Erythroblast (primary cell): ENCODE results near the gene IQSEC1.

Experiments used
- DNase-seq, 2 experiments: peaks; one replicate each; lab custom pipeline; 2025; lab: John Stamatoyannopoulos, UW
- GATA1 ChIP-seq: IDR thresholded peaks from 2 replicates; pipeline ENCODE4 v1.6.1; 2011; ENCODE audit warnings: low read depth, mild to moderate bottlenecking, control low read depth, low read length, moderate library complexity
- POLR2A ChIP-seq: IDR thresholded peaks from 2 replicates; pipeline ENCODE4 v1.6.1; 2011; ENCODE audit warnings: mild to moderate bottlenecking, low read length

Gene IQSEC1

DNA sequence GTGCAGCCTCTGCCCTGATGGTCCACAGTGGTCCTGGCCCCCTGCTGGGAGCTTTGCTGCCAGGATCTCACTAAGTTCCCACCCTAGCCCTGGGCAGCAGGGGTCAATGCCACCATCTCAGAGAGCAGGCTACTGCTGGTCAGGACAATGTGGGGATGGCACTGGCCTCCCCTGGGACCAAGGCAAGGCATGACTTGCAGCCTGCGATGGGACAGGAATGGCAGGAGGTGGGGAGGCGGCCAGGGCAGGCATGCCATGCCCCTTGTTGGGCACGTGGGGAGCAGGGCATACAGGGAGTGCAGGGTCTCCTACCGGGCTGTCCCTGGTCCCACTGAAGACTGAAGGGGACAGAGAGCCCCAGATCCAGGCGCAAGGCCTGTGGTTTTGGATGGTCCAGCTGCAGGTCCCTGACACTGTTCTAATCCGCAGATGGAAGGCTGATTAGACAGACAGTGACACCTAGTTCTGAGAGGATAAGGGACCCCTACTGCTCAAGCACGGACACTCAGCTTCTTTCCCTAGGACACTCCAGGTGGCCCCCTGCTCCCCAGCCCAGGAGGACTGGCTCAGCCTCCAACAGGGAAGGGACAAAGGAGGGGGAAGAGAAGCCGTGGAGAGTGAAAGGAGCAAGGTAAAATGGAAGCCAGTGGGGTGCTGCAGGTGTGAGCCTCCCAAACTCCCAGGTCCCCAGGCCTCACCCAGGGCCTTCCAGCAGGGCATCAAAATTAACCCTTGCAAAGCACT lies 162.7 kb downstream of the IQSEC1 start:
- DNase-seq: no peak
- TF ChIP-seq POLR2A: no peak
- no peak for TF ChIP-seq GATA1

DNA sequence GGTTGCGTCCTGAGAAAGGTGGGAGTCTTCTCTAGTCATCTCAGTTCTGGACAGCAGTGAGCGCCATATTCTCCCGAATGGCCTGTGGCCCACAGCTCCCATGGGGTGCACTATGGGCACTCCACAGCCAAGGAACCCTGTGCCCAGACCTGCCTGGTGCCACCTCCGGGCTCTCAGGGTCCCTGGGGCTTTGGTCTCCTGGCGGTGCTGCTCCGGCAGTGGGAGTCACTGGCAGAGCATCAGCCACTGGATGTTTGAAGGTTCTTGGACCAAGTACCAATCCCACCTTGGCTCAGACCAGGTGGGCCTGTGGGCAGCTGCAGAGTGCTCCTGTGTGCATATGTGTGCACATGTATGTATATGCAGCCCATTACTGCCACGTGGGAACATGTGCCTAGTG lies 163.5 kb downstream of the IQSEC1 start:
- no peak for TF ChIP-seq GATA1
- no peak for TF ChIP-seq POLR2A
- DNase-seq: no peak

DNA sequence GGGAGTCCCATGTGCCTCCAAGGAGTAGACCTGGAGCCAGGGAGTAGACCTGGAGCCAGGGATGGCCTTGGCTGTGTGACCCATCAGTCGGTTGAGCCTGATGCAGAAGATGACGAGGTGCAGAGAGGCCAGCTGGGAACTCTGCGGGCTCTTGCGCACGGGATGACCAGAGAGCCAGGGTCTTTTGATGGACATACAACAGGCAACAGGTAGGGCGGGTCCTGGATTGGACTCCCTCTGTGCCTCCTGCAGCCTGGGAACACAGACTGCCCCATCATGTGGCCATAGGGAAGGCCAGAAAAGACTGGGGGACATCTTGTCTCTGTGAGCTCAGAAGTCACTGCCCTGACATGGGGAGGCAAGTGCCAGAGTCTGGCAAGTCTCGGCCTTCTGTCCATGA lies 164.4 kb downstream of the IQSEC1 start:
- DNase-seq: no peak
- TF ChIP-seq GATA1 (no peak), POLR2A (no peak)

DNA sequence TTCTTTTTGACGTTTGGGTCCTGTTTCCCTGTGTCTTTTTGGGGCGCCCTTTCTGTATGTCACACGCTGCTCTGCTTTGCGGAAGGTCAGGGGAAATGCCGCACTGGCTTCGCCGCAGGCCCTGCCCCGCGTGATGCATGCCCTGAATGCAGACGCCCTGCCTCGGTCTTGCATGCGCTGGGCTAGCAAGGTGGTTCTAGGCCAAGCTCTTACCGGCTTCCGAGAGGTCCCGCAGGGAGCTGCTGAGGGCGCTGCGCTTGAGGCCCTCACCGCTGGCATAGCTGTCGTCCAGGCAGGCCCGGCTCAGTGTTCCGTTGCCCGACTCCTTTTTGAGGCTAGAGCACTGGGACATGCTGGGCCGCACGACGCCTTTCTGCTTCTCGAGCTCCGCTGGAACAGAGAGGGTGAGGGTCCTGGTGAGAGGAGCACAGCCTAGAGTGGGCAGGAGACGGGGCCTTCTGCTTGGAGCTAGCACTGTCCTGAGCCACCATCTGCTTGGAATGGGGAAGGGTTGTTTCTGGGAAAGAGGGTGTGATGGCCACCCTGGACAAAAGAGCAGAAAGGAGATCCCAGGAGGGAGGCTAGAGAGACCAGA lies 165.0 kb downstream of the IQSEC1 start:
- no peak for DNase-seq
- no peak for TF ChIP-seq GATA1
- no peak for TF ChIP-seq POLR2A

DNA sequence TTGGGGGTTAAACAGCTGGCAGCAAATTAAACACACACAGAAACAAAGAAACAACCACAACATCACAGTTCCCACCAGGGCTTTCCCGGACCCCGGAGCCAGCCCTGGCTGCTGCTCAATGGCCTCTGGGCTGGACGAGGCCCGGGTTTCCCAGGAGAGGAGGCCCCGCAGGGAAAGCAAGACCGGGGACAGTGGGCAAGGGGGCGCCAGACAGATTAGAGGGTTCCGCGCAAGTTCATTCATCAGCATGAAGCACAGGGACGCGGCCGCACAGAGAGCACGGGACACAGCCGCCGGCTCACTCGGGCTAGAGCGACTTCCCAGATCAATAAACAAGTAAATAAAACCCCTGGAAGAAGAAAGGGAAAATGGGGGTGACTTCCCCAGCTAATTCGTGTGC lies 165.5 kb downstream of the IQSEC1 start:
- TF ChIP-seq GATA1 (no peak), POLR2A (no peak)
- no peak for DNase-seq

DNA sequence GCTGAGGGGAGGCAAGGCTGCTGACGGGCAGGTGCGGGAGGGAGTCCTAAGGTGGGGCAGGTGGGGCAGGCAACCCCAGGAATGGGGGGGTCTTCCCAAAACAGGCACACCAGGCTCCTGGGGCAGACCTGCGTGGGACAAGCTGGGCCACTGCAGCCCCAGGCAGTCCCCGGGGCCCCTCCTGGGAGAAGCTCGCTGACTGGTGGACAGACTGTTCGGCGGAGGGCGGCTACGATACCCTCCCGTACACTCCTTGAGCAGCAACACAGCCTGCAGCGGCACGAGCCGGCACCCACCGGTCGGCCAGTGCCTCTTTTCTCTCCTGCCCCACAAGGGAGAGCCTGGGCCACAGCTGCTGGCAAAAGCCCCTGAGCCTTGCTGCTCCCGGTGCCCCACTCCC lies 165.9 kb downstream of the IQSEC1 start:
- TF ChIP-seq POLR2A: no peak
- TF ChIP-seq GATA1: no peak
- no peak for DNase-seq

DNA sequence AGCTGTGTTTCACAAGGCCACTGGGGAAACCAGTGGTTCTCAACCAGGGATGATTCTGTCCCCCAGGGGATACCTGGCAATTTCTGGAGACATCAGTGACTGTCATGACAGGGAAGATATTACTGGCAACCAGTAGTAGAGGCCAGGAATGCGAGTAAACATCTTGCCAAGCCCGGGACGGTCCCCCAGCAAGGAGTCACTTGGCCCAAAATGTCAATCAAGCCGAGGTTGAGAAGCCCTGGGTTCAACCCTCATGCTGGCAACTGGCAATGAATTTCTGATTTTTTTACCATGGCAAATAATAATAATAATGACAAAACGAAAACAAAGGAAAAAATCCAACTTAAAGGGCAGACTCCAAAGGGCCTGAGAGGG lies 166.3 kb downstream of the IQSEC1 start:
- TF ChIP-seq POLR2A: no peak
- no peak for TF ChIP-seq GATA1
- DNase-seq: no peak

DNA sequence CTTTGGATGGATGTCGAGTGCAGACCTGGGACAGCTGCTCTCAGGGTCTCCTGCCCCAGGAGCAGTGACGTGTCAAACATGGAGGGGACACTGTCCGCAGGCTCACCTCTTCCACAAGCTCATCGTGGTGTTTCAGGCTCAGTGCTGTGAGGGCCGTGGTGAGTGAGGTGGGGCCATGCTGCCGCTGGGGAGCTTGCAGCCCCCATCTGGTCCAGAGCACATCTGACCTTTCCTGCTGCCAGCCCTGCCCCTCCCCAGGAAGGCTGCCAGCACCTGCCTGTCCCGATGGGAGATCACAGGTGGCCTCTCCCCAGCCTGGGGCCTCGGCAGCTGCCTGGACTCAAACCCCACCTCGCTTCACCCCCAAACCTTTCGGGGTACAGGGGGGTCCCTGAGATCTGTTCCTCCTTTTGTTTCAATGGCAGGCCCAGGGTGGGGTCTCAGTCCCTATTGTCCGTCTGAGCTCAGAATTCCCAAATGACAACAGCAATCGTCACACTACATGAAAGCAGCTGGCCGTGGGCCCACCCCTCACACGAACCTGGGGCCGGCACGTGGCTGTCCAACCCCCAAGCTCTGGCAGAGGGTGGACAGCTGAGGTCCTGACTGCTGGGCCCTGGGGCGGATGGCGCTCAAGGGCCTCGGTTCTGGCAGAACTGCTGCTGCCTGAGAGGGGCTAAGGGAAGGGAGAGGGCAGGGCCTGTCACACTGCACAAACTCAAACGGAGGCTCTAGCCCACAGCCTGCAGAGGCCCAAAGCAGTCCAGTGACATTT lies 166.9 kb downstream of the IQSEC1 start:
- no peak for DNase-seq
- TF ChIP-seq POLR2A (no peak), GATA1 (no peak)

DNA sequence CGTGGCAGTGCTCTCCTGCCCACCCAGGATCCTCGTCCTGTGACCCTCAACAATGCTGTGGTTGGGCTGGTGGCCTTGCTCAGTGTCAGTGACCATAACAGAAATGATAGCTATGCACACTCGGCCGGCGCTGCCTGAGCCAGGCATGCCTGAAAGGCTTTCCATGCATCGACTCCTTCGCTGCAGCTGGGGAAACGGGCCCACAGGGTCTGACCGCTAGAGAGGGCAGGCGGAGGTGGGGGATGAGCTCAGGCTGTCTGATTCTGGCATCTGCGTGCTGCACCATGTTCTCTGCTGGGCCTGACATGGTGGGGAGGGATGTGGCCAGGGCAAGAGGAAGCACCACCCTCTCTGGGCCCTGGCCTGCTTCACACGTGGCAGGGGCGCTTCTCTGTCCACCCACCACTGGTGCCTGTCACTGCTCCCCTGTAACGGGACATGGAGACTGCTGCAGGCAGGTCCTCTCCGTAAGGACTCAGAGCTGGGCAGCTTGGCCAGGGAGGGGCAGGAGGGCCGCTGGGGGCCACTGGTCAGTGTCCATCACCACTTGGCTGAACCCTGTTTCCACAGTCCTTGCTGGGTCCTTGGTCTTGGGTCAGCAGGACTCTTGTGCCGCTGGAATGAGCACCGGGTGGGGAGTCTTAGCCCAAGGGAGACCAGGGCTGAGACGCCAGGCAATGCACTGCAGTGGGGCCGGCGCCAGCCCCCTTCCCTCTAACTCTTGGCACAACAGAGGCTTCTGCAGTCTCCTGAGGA lies 167.7 kb downstream of the IQSEC1 start:
- no peak for TF ChIP-seq GATA1
- no peak for TF ChIP-seq POLR2A
- DNase-seq: no peak

DNA sequence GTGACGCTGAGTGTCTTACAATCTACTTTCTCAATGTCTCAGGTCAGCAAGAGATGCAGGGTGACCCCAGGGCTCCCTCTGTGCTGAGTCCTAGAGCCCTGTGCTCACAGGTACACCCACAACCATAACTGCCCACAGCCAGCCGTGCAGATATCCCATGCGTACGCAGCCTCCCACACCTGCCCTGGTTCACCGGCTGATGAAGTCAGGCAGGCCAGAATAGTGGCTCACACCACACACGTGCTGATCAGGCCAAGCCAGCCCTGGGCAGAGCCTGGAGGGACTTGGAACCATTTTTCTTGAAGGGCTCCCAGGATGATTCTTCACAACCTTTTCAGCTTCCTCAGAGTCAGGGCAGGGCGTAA lies 168.3 kb downstream of the IQSEC1 start:
- DNase-seq: no peak
- TF ChIP-seq POLR2A: no peak
- no peak for TF ChIP-seq GATA1

DNA sequence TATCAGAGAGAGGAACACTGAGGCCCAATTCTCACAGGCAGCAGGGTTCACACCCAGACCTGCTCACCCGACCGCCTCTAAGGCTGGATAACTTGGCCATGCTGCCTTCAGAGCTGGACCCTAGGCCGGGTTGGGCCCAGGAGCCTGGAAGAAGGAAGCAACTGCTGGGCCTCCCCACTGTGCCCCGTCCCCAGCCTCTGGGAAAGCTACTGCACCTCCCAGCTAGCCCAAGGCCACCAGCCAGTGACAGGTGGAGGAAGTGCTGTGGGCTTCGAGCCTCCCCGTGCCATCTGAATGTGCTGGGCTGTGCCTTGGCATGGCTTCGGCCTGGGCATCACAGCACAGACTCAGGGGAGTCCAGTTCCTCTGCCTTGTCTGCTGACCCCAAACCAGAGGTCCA lies 169.3 kb downstream of the IQSEC1 start:
- DNase-seq: no peak

DNA sequence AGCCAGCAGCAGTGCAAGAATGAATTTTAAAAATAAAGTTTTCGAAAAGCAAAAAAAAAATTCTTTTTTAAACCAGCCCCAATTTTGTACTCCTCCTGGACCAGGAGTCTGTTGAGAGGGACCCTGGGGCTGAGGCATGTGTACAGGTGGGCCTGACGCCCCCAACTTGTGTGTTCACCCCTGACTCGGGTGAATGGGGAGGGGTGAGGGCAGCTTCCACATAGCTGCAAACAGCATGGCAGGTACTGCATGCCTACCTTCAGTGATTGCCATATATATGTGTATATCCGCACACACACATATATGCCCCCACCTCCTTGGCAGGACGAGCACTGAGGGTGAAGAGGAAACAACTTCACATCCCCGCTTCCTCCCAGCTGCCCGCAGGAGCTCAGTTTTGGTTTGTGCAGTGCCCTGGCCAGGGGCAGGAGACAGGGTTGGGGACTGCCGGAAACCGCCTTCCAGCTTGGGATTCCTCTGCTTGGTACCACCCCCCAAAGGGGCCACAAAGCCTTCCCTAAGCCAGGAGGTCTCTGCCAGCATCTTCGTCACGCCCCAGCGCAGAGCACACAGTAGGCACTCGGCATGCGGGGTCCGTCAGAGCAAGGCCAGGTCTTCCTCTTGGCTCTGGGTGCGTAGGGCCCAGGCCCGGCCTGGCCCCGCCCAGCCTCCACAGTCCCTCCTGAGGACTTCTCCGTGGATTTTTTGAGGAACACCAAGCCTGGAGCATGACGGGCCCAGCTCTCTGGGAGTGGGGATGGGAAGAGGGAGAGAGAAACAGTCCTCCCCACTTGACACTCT lies 170.0 kb downstream of the IQSEC1 start:
- TF ChIP-seq POLR2A (no peak), GATA1 (no peak)
- DNase-seq: no peak

More for the DNA sequence above, 169.3 kb downstream of the IQSEC1 start:
- TF ChIP-seq GATA1 (no peak), POLR2A (no peak)

DNA sequence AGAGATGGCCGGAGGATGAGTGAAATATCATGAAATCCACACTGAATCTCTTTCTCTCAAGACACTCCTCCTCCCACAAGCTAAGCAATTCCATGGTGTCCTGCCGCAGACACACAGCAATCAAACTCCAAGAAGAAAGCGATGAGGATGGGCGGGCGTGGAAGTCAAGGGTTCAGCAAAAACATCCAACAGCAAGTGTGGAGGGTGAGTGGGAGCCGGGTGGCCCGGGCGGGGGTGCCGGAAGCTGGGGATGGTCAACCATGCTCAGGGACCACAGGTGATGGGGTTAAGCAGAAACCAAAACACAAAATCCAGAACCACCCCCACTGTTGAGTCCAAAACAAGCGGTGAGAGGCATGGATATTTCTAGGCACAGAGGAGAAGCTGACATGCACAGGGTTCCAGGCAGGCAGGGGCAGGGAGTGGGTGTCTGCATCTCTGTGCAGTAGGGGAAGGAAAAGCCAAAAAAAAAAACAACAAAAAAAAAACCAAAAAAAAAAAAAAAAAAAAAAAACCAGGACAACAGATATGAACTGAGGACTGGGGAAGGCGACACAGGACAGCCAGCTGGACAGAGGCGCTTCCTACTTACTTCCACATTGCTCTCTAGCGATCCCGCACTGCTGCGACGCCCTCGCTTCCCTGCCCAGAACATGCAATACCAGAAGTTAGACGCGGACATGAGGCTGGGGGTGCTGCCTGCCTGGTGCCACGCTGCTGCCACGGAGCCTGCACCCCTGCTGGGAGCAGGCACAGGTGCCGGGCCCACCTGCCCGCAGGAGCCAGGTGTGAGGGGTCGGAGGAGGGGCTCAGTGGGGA lies 170.8 kb downstream of the IQSEC1 start:
- no peak for DNase-seq
- TF ChIP-seq GATA1 (no peak), POLR2A (no peak)

DNA sequence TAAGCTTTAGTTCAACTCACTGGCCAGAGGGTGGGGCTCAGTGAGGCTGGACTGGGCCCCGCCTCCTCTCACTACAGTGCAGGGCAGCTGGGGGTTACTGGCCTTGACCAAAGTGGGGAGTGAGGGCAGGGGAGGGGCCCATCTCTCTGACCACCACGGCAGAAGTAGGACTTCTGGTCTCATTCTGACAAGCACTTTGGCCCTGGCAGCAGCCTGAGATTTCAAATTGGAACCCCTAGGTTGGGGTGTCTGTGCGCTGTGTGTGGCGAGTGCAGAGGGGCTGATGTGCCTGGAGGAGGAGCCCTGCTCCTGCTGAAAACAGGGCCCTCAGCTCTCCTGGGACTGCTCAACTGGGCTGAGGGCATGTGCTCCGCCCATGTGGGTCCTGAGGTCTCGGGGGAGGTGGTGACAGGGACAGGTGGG lies 171.6 kb downstream of the IQSEC1 start:
- TF ChIP-seq GATA1: no peak
- TF ChIP-seq POLR2A: no peak
- peak; percentile 28 to 50 for DNase-seq
